Caco-2 (cell line): Measurements from ENCODE around the gene GFRA1. TPM values are rescaled to one million over a fixed set of nuclear protein-coding genes. Genes with fewer than 3 reads are reported as not detected.

Source experiments
- BruUV-seq: library from RNA; stranded (reverse); fragments of 400-500 nt; replicated peaks from 2 replicates; lab custom pipeline; 2021; lab: Mats Ljungman, UMichigan
- CTCF ChIA-PET: fragments of 300-600 bp; sonication (Branson Sonifier 250); formaldehyde crosslinking; loops from one replicate; lab custom pipeline; 2022; ENCODE audit warnings: antibody characterized with exemption; lab: Charles Lee
- POLR2A ChIA-PET: fragments of 300-600 bp; sonication (Branson Sonifier 250); formaldehyde crosslinking; loops from one replicate; lab custom pipeline; 2022; ENCODE audit warnings: antibody characterized with exemption; lab: Charles Lee
- DNase-seq, 2 experiments: peaks; one replicate each; pipeline versions ENCODE4 v3.0.0 to v3.0.0-alpha.2; 2020 to 2022
- H3K27me3 ChIP-seq: replicated peaks from 2 replicates; pipeline ENCODE4 v1.6.0; 2011; ENCODE audit warnings: low read length; ENCODE audit not compliant: control insufficient read depth, insufficient read depth
- H3K36me3 ChIP-seq: 2 replicates; pipeline ENCODE4 v1.5.1; 2011; ENCODE audit warnings: low read length; ENCODE audit not compliant: control insufficient read depth, insufficient read depth
- H3K4me1 ChIP-seq: fragments of 250-450 bp; sonication (Bioruptor Pico); 2 replicates; pipeline ENCODE4 v1.5.1; 2020; ENCODE audit warnings: mild to moderate bottlenecking
- H3K4me3 ChIP-seq: 2 replicates; pipeline ENCODE4 v1.5.1; 2011; ENCODE audit warnings: low read depth, mild to moderate bottlenecking, control low read depth, low read length
- H3K9me3 ChIP-seq: fragments of 250-450 bp; sonication (Bioruptor Pico); 2 replicates; pipeline ENCODE4 v1.5.1; 2020; ENCODE audit warnings: mild to moderate bottlenecking, moderate library complexity
- H3K27ac Mint-ChIP-seq: one replicate; pipeline ENCODE4 v1.8.0; 2022; ENCODE audit warnings: mixed read lengths; ENCODE audit not compliant: unreplicated experiment
- H3K27me3 Mint-ChIP-seq: one replicate; pipeline ENCODE4 v1.8.0; 2022; ENCODE audit warnings: mixed read lengths; ENCODE audit not compliant: insufficient read depth, unreplicated experiment
- H3K36me3 Mint-ChIP-seq: one replicate; pipeline ENCODE4 v1.8.0; 2022; ENCODE audit warnings: mild to moderate bottlenecking, mixed read lengths; ENCODE audit not compliant: insufficient read depth, unreplicated experiment
- H3K4me1 Mint-ChIP-seq: one replicate; pipeline ENCODE4 v1.8.0; 2022; ENCODE audit warnings: low read depth, mixed read lengths; ENCODE audit not compliant: unreplicated experiment
- H3K4me3 Mint-ChIP-seq: one replicate; pipeline ENCODE4 v1.8.0; 2022; ENCODE audit warnings: mild to moderate bottlenecking, moderate library complexity, mixed read lengths; ENCODE audit not compliant: unreplicated experiment
- H3K9me3 Mint-ChIP-seq: one replicate; pipeline ENCODE4 v1.8.0; 2022; ENCODE audit warnings: mixed read lengths; ENCODE audit not compliant: unreplicated experiment
- CTCF ChIP-seq, 2 experiments: fragments of 200-600 bp in 1 of 2; IDR thresholded peaks; 1 replicate in 1 of 2; 2 replicates in 1 of 2; pipeline versions ENCODE4 v1.5.1 to v1.8.0; 2011 to 2022; ENCODE audit warnings: antibody characterized with exemption in 1 of 2, control low read depth in 1 of 2, inconsistent platforms in 1 of 2, low read depth in 1 of 2, low read length in 1 of 2, mild to moderate bottlenecking in 1 of 2, moderate library complexity in 1 of 2; ENCODE audit not compliant: insufficient read depth in 1 of 2, severe bottlenecking in 1 of 2, unreplicated experiment in 1 of 2
- intact Hi-C: fragments of 100-400 bp; cut with micrococcal nuclease; formaldehyde crosslinking; loops from one replicate; pipeline ENCODE4 v1.10.0; 2022; ENCODE audit not compliant: unreplicated experiment
- total RNA-seq: library from RNA; stranded (reverse); gene quantifications from 2 replicates; pipeline ENCODE4 v1.2.3, GENCODE V29; 2022

Gene GFRA1
- total RNA-seq, 1 experiment from 2014 or later = not detected

- Histone ChIP-seq H3K27me3 (no peaks in the 10 kb centered on the region; the same call in 1 of the 2 replicates), H3K9me3 (no peaks in the 10 kb centered on the region), H3K4me1 (no peaks in the 10 kb centered on the region), H3K4me3 (no peak overlapping the region), H3K36me3 (no peaks in the 10 kb centered on the region)
- Mint-ChIP-seq H3K4me1 (no peaks in the 10 kb centered on the region), H3K27me3 (no peaks in the 10 kb centered on the region), H3K4me3 (no peak overlapping the region), H3K36me3 (no peaks in the 10 kb centered on the region), H3K27ac (no peak overlapping the region), H3K9me3 (no peaks in the 10 kb centered on the region)
- CTCF ChIA-PET = no interaction called here
- no TSS peak for BruUV-seq
- TF ChIP-seq CTCF (IDR thresholded peaks at IDR 0.05; ENCODE audit: insufficient read depth in 1 of 2, low read depth in 1 of 2, low read length in 1 of 2, severe bottlenecking in 1 of 2, unreplicated experiment in 1 of 2) = no peak
- no peak for DNase-seq
- POLR2A ChIA-PET = no interaction called here
- intact Hi-C loops = no loop called here
These were observed 115.5 kb downstream of the GFRA1 start for GRCh38 chr10:116157485-116157884.

GRCh38 chr10:116156819-116157218, 116.2 kb downstream of the GFRA1 start:
- Histone ChIP-seq H3K27me3 (no peaks in the 10 kb centered on the region; the same call in 1 of the 2 replicates), H3K36me3 (no peaks in the 10 kb centered on the region), H3K9me3 (no peaks in the 10 kb centered on the region), H3K4me1 (no peaks in the 10 kb centered on the region), H3K4me3 (no peak overlapping the region)
- no peak overlapping the region for H3K4me3 Mint-ChIP-seq
- ChIA-PET CTCF (no interaction called here), POLR2A (no interaction called here)
- intact Hi-C loops = no loop called here
- H3K9me3 Mint-ChIP-seq = no peaks in the 10 kb centered on the region
- TF ChIP-seq CTCF (IDR thresholded peaks at IDR 0.05; ENCODE audit: insufficient read depth in 1 of 2, low read depth in 1 of 2, low read length in 1 of 2, severe bottlenecking in 1 of 2, unreplicated experiment in 1 of 2) = no peak
- no peak overlapping the region for H3K27ac Mint-ChIP-seq
- H3K36me3 Mint-ChIP-seq = no peaks in the 10 kb centered on the region
- no peaks in the 10 kb centered on the region for H3K27me3 Mint-ChIP-seq
- no TSS peak for BruUV-seq
- DNase-seq = no peak
- no peaks in the 10 kb centered on the region for H3K4me1 Mint-ChIP-seq

GRCh38 chr10:116155191-116155590, 117.8 kb downstream of the GFRA1 start:
- POLR2A ChIA-PET = no interaction called here

More at GRCh38 chr10:116155191-116155590, 117.8 kb downstream of the GFRA1 start:
- no peaks in the 10 kb centered on the region for H3K9me3 ChIP-seq
- H3K27ac Mint-ChIP-seq = no peak overlapping the region
- H3K27me3 Mint-ChIP-seq = peaks cover under 1% of the 10 kb centered on the region
- no peak overlapping the region for H3K4me3 ChIP-seq
- no TSS peak for BruUV-seq
- intact Hi-C loops = no loop called here
- H3K9me3 Mint-ChIP-seq = no peaks in the 10 kb centered on the region
- H3K36me3 Mint-ChIP-seq = no peaks in the 10 kb centered on the region
- TF ChIP-seq CTCF (IDR thresholded peaks at IDR 0.05; ENCODE audit: insufficient read depth in 1 of 2, low read depth in 1 of 2, low read length in 1 of 2, severe bottlenecking in 1 of 2, unreplicated experiment in 1 of 2) = no peak
- no peaks in the 10 kb centered on the region for H3K4me1 ChIP-seq
- no peak for DNase-seq
- no peak overlapping the region for H3K4me3 Mint-ChIP-seq
- H3K27me3 ChIP-seq = no peaks in the 10 kb centered on the region; the same call in 1 of the 2 replicates
- H3K4me1 Mint-ChIP-seq = no peaks in the 10 kb centered on the region
- CTCF ChIA-PET = no interaction called here
- no peaks in the 10 kb centered on the region for H3K36me3 ChIP-seq
